Prostate gland (tissue), 2 donors: ENCODE measurements around the gene ADAM10. TPM values are rescaled to one million over a fixed set of nuclear protein-coding genes. Genes with fewer than 3 reads are reported as not detected.

Experiments used
- DNase-seq: peaks from one replicate; pipeline ENCODE4 v3.0.0-alpha.2; 2019; ENCODE audit warnings: low spot score
- H3K27ac ChIP-seq, 2 donors: fragments of 200-600 bp; sonication (generic); 2 replicates each; pipeline ENCODE4 v1.5.1; 2017 to 2019
- H3K27me3 ChIP-seq: fragments of 200-600 bp; sonication (generic); replicated peaks from 2 replicates; pipeline ENCODE4 v1.5.1; 2019; ENCODE audit not compliant: insufficient read depth
- H3K36me3 ChIP-seq, 2 donors: fragments of 200-600 bp; sonication (generic); 1 replicate in 1 of 2; 2 replicates in 1 of 2; pipeline versions ENCODE4 v1.5.1 to v1.8.1; 2017 to 2019
- H3K4me1 ChIP-seq: fragments of 200-600 bp; sonication (generic); replicated peaks from 2 replicates; pipeline ENCODE4 v1.5.1; 2019
- H3K4me3 ChIP-seq, 2 donors: fragments of 200-600 bp; sonication (generic); 2 replicates each; pipeline ENCODE4 v1.5.1; 2017 to 2019
- H3K9me3 ChIP-seq: fragments of 200-600 bp; sonication (generic); 2 replicates; pipeline ENCODE4 v1.5.1; 2017
- CTCF ChIP-seq, 4 experiments: fragments of 200-600 bp in 2 of 4; fragments of 450-650 bp in 2 of 4; sonication (generic) in 2 of 4; IDR thresholded peaks; 1 replicate in 3 of 4; 2 replicates in 1 of 4; pipeline ENCODE4 v1.5.1; 2016 to 2019; ENCODE audit warnings: antibody characterized with exemption in 4 of 4, mild to moderate bottlenecking in 2 of 4, moderate library complexity in 2 of 4
- POLR2A ChIP-seq: fragments of 450-650 bp; IDR thresholded peaks from one replicate; pipeline ENCODE4 v1.6.1; 2016; ENCODE audit warnings: antibody characterized with exemption, mild to moderate bottlenecking
- POLR2AphosphoS5 ChIP-seq: sonication (generic); formaldehyde crosslinking; IDR thresholded peaks from one replicate; pipeline ENCODE4 v1.6.1; 2017; ENCODE audit warnings: antibody characterized with exemption
- WGBS: methylation state at CpG from one replicate; pipeline ENCODE4 v1.1.5; 2018; 5-methylcytosine and 5-hydroxymethylcytosine counted together
- intact Hi-C: fragments of 100-400 bp; cut with DNase I; formaldehyde crosslinking; loops from one replicate; pipeline ENCODE4 v1.14.2; 2022
- total RNA-seq, 2 donors: library from RNA; depleted of rRNA; stranded (reverse); fragments of >200 nt; gene quantifications; one replicate each; pipeline ENCODE4 v1.1.0, GENCODE V29; 2016

Gene ADAM10
- total RNA-seq, 2 donors from 2014 or later: 74.4 to 95.0 TPM

DNA sequence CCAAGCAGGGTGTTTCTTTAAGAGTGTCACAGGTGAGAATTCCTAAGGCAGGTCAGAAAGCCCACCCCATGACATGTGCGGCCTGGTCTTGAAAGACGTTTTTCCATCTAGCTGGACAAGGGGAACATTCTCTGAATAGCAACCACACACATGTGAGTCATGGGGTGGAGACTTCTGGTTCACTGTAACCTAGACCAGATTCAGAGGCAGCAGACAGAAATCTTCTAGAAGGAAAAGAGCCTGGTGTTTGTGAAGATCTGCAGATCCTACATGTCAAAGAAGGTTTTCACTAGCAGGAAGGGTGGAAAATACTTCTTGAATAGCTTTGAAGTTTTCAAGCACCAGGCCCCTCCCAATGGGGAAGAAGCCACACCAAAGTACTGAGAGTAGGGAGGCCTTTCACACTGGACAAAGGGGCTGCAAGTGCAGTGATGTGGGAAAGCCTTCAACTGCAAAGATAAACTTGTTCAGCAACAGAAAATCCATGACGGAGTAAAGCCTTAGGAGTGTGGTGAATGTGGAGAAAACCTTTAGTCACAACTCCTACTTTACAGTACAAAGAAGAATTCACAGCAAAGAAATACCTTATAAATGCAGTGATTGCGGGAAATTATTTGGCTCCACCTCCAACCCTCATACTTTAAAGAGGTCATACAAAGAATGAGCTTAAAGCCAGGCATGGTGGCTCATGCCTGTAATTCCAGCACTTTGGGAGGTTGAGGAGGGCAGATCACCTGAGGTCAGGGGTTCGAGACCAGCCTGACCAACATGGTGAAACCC is 17.6 kb downstream of the ADAM10 start:
- H3K27ac ChIP-seq: no peak overlapping the region
- no peak for DNase-seq
- intact Hi-C loops: no loop called here

GRCh38 chr15:58726867-58727266 is 22.6 kb downstream of the ADAM10 start:
- TF ChIP-seq POLR2AphosphoS5: no peak
- TF ChIP-seq CTCF (IDR thresholded peaks at IDR 0.05): no peak
- no peak for TF ChIP-seq POLR2A
- 97% methylated on average over 12 of the region's 12 CpGs for WGBS
- H3K9me3 ChIP-seq: no peaks in the 10 kb centered on the region
- H3K4me1 ChIP-seq: no peaks in the 10 kb centered on the region
- intact Hi-C loops: no loop called here
- no peaks in the 10 kb centered on the region for H3K27me3 ChIP-seq
- no peaks in the 10 kb centered on the region for H3K36me3 ChIP-seq
- H3K4me3 ChIP-seq: no peak overlapping the region
- DNase-seq: no peak
- no peak overlapping the region for H3K27ac ChIP-seq

More for the DNA sequence above, 17.6 kb downstream of the ADAM10 start:
- no peak overlapping the region for H3K4me3 ChIP-seq
- TF ChIP-seq POLR2A (no peak), CTCF (IDR thresholded peaks at IDR 0.05) (no peak), POLR2AphosphoS5 (no peak)
- H3K36me3 ChIP-seq: no peaks in the 10 kb centered on the region
- H3K27me3 ChIP-seq: no peaks in the 10 kb centered on the region
- no peaks in the 10 kb centered on the region for H3K9me3 ChIP-seq
- no peaks in the 10 kb centered on the region for H3K4me1 ChIP-seq
- WGBS: 86% methylated on average over 5 of the region's 5 CpGs

- H3K27me3 ChIP-seq: no peaks in the 10 kb centered on the region
- DNase-seq: no peak
- no peak for TF ChIP-seq POLR2AphosphoS5
- no peak for TF ChIP-seq POLR2A
- TF ChIP-seq CTCF (IDR thresholded peaks at IDR 0.05): no peak
- WGBS: 63% methylated on average over 1 of the region's 1 CpG
- H3K4me1 ChIP-seq: no peaks in the 10 kb centered on the region
- no peaks in the 10 kb centered on the region for H3K9me3 ChIP-seq
- H3K4me3 ChIP-seq: no peak overlapping the region
- no peaks in the 10 kb centered on the region for H3K36me3 ChIP-seq
- H3K27ac ChIP-seq: no peak overlapping the region
- intact Hi-C loops: no loop called here
Measured at GRCh38 chr15:58724466-58724865, 25.0 kb downstream of the ADAM10 start.

DNA sequence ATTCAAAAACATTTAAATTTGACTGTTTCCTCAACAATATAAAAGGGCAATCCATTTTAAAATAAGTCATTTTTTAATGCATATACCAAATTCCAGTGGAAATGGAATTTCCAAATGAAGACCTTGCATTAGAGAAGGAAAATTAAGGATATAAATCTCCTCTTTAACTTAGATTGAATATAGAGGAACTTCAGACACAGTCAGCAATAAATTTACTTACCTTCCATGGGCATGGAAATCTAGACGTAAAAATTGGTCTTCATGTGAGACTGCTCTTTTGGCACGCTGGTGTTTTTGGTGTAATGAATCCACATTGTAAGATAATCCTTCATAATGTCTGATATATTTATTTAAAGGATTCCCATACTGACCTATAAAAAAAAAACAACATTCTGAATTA is 32.1 kb downstream of the ADAM10 start:
- Histone ChIP-seq H3K4me1 (no peaks in the 10 kb centered on the region), H3K36me3 (no peaks in the 10 kb centered on the region), H3K27me3 (no peaks in the 10 kb centered on the region), H3K27ac (no peak overlapping the region), H3K4me3 (no peak overlapping the region), H3K9me3 (no peaks in the 10 kb centered on the region)
- 92% methylated on average over 2 of the region's 2 CpGs for whole genome bisulfite sequencing
- no peak for DNase-seq
- TF ChIP-seq POLR2A (no peak), CTCF (IDR thresholded peaks at IDR 0.05) (no peak), POLR2AphosphoS5 (no peak)
- intact Hi-C loops: no loop called here

- no peaks in the 10 kb centered on the region for H3K4me1 ChIP-seq
- intact Hi-C loops: no loop called here
- WGBS: 85% methylated on average over 4 of the region's 4 CpGs
- H3K4me3 ChIP-seq: no peak overlapping the region
- no peak overlapping the region for H3K27ac ChIP-seq
- H3K27me3 ChIP-seq: no peaks in the 10 kb centered on the region
- no peak for DNase-seq
- no peak for TF ChIP-seq CTCF (IDR thresholded peaks at IDR 0.05)
- no peak for TF ChIP-seq POLR2A
- no peaks in the 10 kb centered on the region for H3K36me3 ChIP-seq
- no peaks in the 10 kb centered on the region for H3K9me3 ChIP-seq
Measured at GRCh38 chr15:58716027-58716426, 33.5 kb downstream of the ADAM10 start.
